Neural cell (in vitro differentiated cells): ENCODE data around the gene IRS1.

Experiments used
- CTCF ChIP-seq: fragments of 450-650 bp; IDR thresholded peaks from 2 replicates; pipeline ENCODE4 v1.5.1; 2014; ENCODE audit warnings: antibody characterized with exemption, mild to moderate bottlenecking, moderate library complexity; ENCODE audit not compliant: poor library complexity, severe bottlenecking
- EP300 ChIP-seq: fragments of 450-650 bp; conservative IDR thresholded peaks from 2 replicates; pipeline ENCODE4 v1.6.1; 2014; ENCODE audit warnings: antibody characterized with exemption, mild to moderate bottlenecking, moderate library complexity; ENCODE audit not compliant: poor library complexity, severe bottlenecking
- EZH2 ChIP-seq: fragments of 200-600, 300-800 bp; shearing (Covaris generic), sonication (generic); IDR thresholded peaks from 2 replicates; pipeline ENCODE4 v1.6.1; 2014; ENCODE audit warnings: antibody characterized with exemption, low read length, borderline replicate concordance, mild to moderate bottlenecking; ENCODE audit not compliant: insufficient read depth, poor library complexity, severe bottlenecking
- REST ChIP-seq: IDR thresholded peaks from 2 replicates; pipeline ENCODE4 v1.6.1; 2012; ENCODE audit warnings: borderline replicate concordance
- TAF1 ChIP-seq: IDR thresholded peaks from 2 replicates; pipeline ENCODE4 v1.6.1; 2012; ENCODE audit warnings: low read depth

- TF ChIP-seq REST (no peak), CTCF (no peak), EZH2 (no peak), TAF1 (no peak), EP300 (no peak)
Measured at GRCh38 chr2:226736382-226736781, 63.2 kb downstream of the IRS1 start.
